HL-60 (cell line): ENCODE measurements around the gene RAMACL.

Source experiments
- DNase-seq, 2 experiments: peaks; one replicate each; pipeline ENCODE4 v3.0.0-alpha.2; 2010 to 2020; ENCODE audit warnings: low read depth in 1 of 2, low spot score in 1 of 2
- H3K27ac ChIP-seq: fragments of 250-450 bp; sonication (Bioruptor Pico); replicated peaks from 2 replicates; pipeline ENCODE4 v1.5.1; 2020; ENCODE audit warnings: mild to moderate bottlenecking, moderate library complexity
- H3K27me3 ChIP-seq: fragments of 250-450 bp; sonication (Bioruptor Pico); 2 replicates; pipeline ENCODE4 v1.5.1; 2021; ENCODE audit warnings: mild to moderate bottlenecking, moderate library complexity; ENCODE audit not compliant: insufficient read depth, poor library complexity, severe bottlenecking
- H3K4me3 ChIP-seq: replicated peaks from 2 replicates; pipeline ENCODE4 v1.5.1; 2011; ENCODE audit warnings: mild to moderate bottlenecking, control low read depth, low read length; ENCODE audit not compliant: insufficient read depth
- GABPA ChIP-seq: IDR thresholded peaks from 2 replicates; pipeline ENCODE4 v1.6.1; 2012; ENCODE audit warnings: low read depth
- POLR2AphosphoS5 ChIP-seq: IDR thresholded peaks from 2 replicates; pipeline ENCODE4 v1.6.1; 2012; ENCODE audit warnings: low read depth
- SPI1 ChIP-seq: IDR thresholded peaks from 2 replicates; pipeline ENCODE4 v1.6.1; 2012; ENCODE audit warnings: low read depth, mild to moderate bottlenecking, borderline replicate concordance
- TF ChIP-seq, protein P1 (sequence below): IDR thresholded peaks from 2 replicates; pipeline ENCODE4 v1.6.1; 2012; ENCODE audit warnings: low read depth; ENCODE audit not compliant: insufficient replicate concordance
- TF ChIP-seq, protein P2 (sequence below): IDR thresholded peaks from one replicate; pipeline ENCODE4 v1.5.1; 2011; ENCODE audit warnings: low read length, control low read depth, inconsistent platforms; ENCODE audit not compliant: insufficient read depth

The RAMACL gene

DNA sequence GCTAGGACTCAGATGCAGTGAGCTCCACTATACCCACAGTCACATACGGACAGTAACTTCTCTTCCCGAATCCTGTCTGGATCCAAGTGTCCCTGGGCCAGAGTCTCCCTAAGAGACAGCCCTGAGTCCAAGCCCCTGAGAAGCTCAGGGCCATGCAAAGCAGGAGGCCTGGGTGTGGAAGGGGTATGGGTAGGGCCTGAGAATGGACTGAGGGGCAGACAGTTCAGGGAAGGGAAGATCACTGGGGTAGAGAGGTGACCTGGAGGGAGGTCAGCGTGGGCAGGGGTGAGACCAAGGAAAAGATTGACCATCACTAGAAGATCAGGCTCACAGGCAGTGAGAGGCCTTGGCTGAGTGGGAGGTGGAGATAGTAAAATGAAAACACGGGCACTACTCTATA, 31.8 kb upstream of the RAMACL start:
- Histone ChIP-seq H3K27me3 (no peaks in the 10 kb centered on the region), H3K4me3 (no peak overlapping the region), H3K27ac (no peak overlapping the region)
- TF ChIP-seq POLR2AphosphoS5 (no peak), GABPA (no peak), SPI1 (no peak)
- TF ChIP-seq, protein P1, sequence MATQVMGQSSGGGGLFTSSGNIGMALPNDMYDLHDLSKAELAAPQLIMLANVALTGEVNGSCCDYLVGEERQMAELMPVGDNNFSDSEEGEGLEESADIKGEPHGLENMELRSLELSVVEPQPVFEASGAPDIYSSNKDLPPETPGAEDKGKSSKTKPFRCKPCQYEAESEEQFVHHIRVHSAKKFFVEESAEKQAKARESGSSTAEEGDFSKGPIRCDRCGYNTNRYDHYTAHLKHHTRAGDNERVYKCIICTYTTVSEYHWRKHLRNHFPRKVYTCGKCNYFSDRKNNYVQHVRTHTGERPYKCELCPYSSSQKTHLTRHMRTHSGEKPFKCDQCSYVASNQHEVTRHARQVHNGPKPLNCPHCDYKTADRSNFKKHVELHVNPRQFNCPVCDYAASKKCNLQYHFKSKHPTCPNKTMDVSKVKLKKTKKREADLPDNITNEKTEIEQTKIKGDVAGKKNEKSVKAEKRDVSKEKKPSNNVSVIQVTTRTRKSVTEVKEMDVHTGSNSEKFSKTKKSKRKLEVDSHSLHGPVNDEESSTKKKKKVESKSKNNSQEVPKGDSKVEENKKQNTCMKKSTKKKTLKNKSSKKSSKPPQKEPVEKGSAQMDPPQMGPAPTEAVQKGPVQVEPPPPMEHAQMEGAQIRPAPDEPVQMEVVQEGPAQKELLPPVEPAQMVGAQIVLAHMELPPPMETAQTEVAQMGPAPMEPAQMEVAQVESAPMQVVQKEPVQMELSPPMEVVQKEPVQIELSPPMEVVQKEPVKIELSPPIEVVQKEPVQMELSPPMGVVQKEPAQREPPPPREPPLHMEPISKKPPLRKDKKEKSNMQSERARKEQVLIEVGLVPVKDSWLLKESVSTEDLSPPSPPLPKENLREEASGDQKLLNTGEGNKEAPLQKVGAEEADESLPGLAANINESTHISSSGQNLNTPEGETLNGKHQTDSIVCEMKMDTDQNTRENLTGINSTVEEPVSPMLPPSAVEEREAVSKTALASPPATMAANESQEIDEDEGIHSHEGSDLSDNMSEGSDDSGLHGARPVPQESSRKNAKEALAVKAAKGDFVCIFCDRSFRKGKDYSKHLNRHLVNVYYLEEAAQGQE, result no peak
- TF ChIP-seq, protein P2, sequence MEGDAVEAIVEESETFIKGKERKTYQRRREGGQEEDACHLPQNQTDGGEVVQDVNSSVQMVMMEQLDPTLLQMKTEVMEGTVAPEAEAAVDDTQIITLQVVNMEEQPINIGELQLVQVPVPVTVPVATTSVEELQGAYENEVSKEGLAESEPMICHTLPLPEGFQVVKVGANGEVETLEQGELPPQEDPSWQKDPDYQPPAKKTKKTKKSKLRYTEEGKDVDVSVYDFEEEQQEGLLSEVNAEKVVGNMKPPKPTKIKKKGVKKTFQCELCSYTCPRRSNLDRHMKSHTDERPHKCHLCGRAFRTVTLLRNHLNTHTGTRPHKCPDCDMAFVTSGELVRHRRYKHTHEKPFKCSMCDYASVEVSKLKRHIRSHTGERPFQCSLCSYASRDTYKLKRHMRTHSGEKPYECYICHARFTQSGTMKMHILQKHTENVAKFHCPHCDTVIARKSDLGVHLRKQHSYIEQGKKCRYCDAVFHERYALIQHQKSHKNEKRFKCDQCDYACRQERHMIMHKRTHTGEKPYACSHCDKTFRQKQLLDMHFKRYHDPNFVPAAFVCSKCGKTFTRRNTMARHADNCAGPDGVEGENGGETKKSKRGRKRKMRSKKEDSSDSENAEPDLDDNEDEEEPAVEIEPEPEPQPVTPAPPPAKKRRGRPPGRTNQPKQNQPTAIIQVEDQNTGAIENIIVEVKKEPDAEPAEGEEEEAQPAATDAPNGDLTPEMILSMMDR, result no peak
- no peak for DNase-seq

- Histone ChIP-seq H3K4me3 (no peak overlapping the region), H3K27ac (no peak overlapping the region), H3K27me3 (no peaks in the 10 kb centered on the region)
- no peak for TF ChIP-seq SPI1
- TF ChIP-seq, protein P1, result no peak
- no peak for TF ChIP-seq POLR2AphosphoS5
- TF ChIP-seq, protein P2, result no peak
- no peak for TF ChIP-seq GABPA
- DNase-seq, result no peak
These were observed 30.9 kb upstream of the RAMACL start for GRCh38 chr6:166617359-166617758.

GRCh38 chr6:166616261-166617238, 30.1 kb upstream of the RAMACL start:
- Histone ChIP-seq H3K27me3 (no peaks in the 10 kb centered on the region), H3K4me3 (no peak overlapping the region), H3K27ac (no peak overlapping the region)
- no peak for DNase-seq
- TF ChIP-seq SPI1 (no peak), POLR2AphosphoS5 (no peak), GABPA (no peak)
- TF ChIP-seq, protein P2, result no peak
- TF ChIP-seq, protein P1, result no peak
